ENCODE measurements around the gene PDGFC. TPM values are rescaled to one million over a fixed set of nuclear protein-coding genes. Genes with fewer than 3 reads are reported as not detected.

Gene PDGFC
- total RNA-seq, 1 experiment from 2014 or later = 4.5 TPM

DNA sequence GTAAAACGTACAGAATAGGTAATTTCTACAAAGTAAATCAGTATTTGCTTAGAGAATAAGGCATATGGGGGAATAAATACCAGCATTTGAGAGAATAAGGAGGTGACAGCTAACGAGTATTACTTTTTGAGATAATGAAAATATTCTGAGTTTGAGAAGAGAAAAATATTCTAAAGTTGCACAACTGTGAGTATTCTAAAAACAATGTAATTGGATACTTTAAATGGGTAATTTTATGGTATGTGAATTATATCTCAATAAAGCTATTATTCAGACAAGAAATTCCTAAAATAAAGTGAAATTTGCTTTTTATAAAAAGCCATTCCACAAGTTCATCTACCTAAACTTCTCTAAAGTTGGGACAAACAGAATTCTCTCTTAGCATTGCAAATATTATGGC lies 62.6 kb downstream of the PDGFC start:
- H2AFZ ChIP-seq (ENCODE audit: low read length) = no peak overlapping the region
- H4K20me1 ChIP-seq (ENCODE audit: control insufficient read depth, insufficient read depth, insufficient read length) = no peaks in the 10 kb centered on the region
- no peaks in the 10 kb centered on the region for H3K23me2 ChIP-seq (ENCODE audit: insufficient read length, low read depth, low read length, poor library complexity, severe bottlenecking)
- TF ChIP-seq, protein P1, sequence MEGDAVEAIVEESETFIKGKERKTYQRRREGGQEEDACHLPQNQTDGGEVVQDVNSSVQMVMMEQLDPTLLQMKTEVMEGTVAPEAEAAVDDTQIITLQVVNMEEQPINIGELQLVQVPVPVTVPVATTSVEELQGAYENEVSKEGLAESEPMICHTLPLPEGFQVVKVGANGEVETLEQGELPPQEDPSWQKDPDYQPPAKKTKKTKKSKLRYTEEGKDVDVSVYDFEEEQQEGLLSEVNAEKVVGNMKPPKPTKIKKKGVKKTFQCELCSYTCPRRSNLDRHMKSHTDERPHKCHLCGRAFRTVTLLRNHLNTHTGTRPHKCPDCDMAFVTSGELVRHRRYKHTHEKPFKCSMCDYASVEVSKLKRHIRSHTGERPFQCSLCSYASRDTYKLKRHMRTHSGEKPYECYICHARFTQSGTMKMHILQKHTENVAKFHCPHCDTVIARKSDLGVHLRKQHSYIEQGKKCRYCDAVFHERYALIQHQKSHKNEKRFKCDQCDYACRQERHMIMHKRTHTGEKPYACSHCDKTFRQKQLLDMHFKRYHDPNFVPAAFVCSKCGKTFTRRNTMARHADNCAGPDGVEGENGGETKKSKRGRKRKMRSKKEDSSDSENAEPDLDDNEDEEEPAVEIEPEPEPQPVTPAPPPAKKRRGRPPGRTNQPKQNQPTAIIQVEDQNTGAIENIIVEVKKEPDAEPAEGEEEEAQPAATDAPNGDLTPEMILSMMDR (conservative IDR thresholded peaks at IDR 0.05) = no peak
- H3K4me2 ChIP-seq (ENCODE audit: insufficient read depth, insufficient read length, low read length) = no peak overlapping the region
- H3K27ac ChIP-seq (ENCODE audit: insufficient read length, low read depth, low read length) = no peak overlapping the region
- DNase-seq = no peak
- no peak overlapping the region for H3K4ac ChIP-seq (ENCODE audit: low read depth, low read length)
- no peaks in the 10 kb centered on the region for H3K9me3 Mint-ChIP-seq
- H3K79me1 ChIP-seq (ENCODE audit: insufficient read depth, low read depth, low read length, poor library complexity, severe bottlenecking) = no peaks in the 10 kb centered on the region
- no peak overlapping the region for H2BK5ac ChIP-seq (ENCODE audit: insufficient read length, low read length)
- H3K27me3 Mint-ChIP-seq (ENCODE audit: low read depth) = no peaks in the 10 kb centered on the region
- H3K27me3 ChIP-seq (ENCODE audit: insufficient read depth, low read length) = no peaks in the 10 kb centered on the region
- WGBS (ENCODE audit: extremely low coverage, insufficient read length, low lambda C conversion rate) = no CpG with 5 or more reads among the region's 2 CpGs
- no peak overlapping the region for H3K9ac ChIP-seq (ENCODE audit: extremely low read depth, insufficient read length, low read length)
- no peak overlapping the region for H2BK20ac ChIP-seq (ENCODE audit: low read depth, low read length, poor library complexity, severe bottlenecking)
- H3K4me1 Mint-ChIP-seq = peaks cover 0 to 12% of the 10 kb centered on the region in 2 experiments; a peak in 1 of 4 replicates
- no peak overlapping the region for H4K8ac ChIP-seq (replicated peaks; ENCODE audit: insufficient read length, low read depth, low read length)
- no peak overlapping the region for H4K91ac ChIP-seq (ENCODE audit: insufficient read length, low read depth, low read length)
- H3K56ac ChIP-seq (ENCODE audit: insufficient read length, low read depth, low read length) = no peak overlapping the region
- no peak overlapping the region for H3K14ac ChIP-seq (ENCODE audit: insufficient read depth, low read length)
- H3K18ac ChIP-seq (ENCODE audit: insufficient read length, low read depth, low read length) = no peak overlapping the region
- H2BK12ac ChIP-seq (ENCODE audit: insufficient read length, low read depth, low read length) = no peak overlapping the region
- no peaks in the 10 kb centered on the region for H3K79me2 ChIP-seq (ENCODE audit: insufficient read depth, low read length)
- no peaks in the 10 kb centered on the region for H3K36me3 Mint-ChIP-seq (ENCODE audit: insufficient read depth in 1 of 3, low read depth in 3 of 3)
- no peak overlapping the region for H3K27ac Mint-ChIP-seq
- no peak overlapping the region for H2BK120ac ChIP-seq (ENCODE audit: low read depth, low read length, poor library complexity, severe bottlenecking)
- no peak overlapping the region for H2AK5ac ChIP-seq (ENCODE audit: insufficient read length, low read length)
- no peaks in the 10 kb centered on the region for H3K4me1 ChIP-seq (ENCODE audit: insufficient read depth, low read length)
- H3K9me3 ChIP-seq (ENCODE audit: control insufficient read depth, low read depth, low read length) = no peaks in the 10 kb centered on the region
- no peak overlapping the region for H3K4me3 Mint-ChIP-seq
- no peak overlapping the region for H4K5ac ChIP-seq (ENCODE audit: insufficient read length, low read depth, low read length)
- H3K23ac ChIP-seq (ENCODE audit: insufficient read length, low read depth, low read length) = no peak overlapping the region
- H3T11ph ChIP-seq (ENCODE audit: low read length) = no peak overlapping the region
- H2BK15ac ChIP-seq (ENCODE audit: low read depth, low read length) = no peak overlapping the region
